ENCODE results near the gene DUSP28. TPM values are rescaled to one million over a fixed set of nuclear protein-coding genes. Genes with fewer than 3 reads are reported as not detected.

The DUSP28 gene
- total and polyA plus RNA-seq, 10 of the 15 experiments (the other 5 are each of a cell fraction or from before 2014, with no cell fraction given): 2.5 to 12.5 (median 6.4) TPM

DNA sequence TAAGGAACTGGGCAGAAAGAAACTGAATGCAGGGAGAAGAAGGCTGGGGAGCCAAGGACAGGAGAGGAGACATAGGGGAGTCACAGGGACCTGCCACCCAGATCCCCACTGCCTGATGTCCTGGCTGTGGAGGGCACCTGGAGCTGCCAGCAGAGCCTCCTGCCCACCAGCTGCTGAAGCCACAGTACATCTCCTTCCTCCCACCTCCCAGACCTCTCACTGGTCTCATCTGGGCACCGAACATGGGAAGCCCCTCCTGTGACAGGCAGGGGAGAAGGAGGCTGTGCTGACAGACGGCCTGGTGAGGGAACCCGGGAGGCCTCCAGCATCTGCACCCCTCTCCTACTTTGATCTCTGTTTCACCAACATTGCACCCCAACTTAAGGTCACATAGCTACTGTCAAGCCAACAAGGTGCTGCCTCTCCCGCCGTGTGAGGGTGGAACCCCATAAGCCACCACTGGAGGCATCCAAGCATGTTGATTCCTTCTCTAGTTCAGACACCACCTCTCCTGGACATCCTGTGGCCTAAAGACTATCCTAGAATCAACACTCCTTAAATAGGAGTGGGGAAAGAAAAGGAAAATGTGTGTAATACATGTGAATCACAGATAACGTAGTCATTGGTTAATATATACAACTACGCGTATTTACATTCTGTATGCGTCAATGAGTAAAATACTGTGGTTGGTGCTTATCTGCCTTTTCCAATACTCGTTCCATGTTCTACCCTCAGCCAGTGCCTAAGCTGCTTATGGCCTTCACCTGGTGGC lies 4.6 kb downstream of the DUSP28 start:
- no peaks in the 10 kb centered on the region for H3K9me3 ChIP-seq (replicated peaks; ENCODE audit: control insufficient read depth, insufficient read depth, low read length)
- H4K20me1 ChIP-seq (ENCODE audit: control insufficient read depth, insufficient read depth): no peaks in the 10 kb centered on the region
- FAIRE-seq (no peak), DNase-seq (ENCODE audit: low read depth, low spot score) (no peak), ATAC-seq (no peak)
- ChIA-PET POLR2A (interaction anchor here (0.6 to 7.8 kb wide), 8 partner anchors 7 to 1126 kb away, joined by 3 to 233 read pairs (median 4); partner anchors contain the start of genes ANKMY1 and CAPN10), SMC1A (ENCODE audit: uncharacterized antibody, unreplicated experiment) (interaction anchor here (1.4 to 12.1 kb wide), 5 partner anchors 16 to 57 kb away, joined by 3 to 124 read pairs (median 20); partner anchors contain the start of gene CAPN10), CTCF (interaction anchor here (0.6 to 7.8 kb wide), 6 partner anchors 10 to 1402 kb away, joined by 3 to 196 read pairs (median 6); partner anchors contain the start of gene CAPN10), RAD21 (ENCODE audit: unreplicated experiment) (interaction anchor here (1.6 to 11.7 kb wide), 4 partner anchors 8 to 57 kb away, joined by 5 to 206 read pairs (median 17); partner anchors contain the start of gene CAPN10)
- H3K36me3 ChIP-seq (ENCODE audit: control insufficient read depth in 2 of 2, insufficient read depth in 2 of 2, low read length in 1 of 2): peaks cover 0 to 5% of the 10 kb centered on the region in 2 experiments; a peak in 2 of 4 replicates
- peaks cover 48% of the 10 kb centered on the region for H3K79me2 ChIP-seq (ENCODE audit: control insufficient read depth, insufficient read depth, low read length)
- BruUV-seq (replicated peaks): TSS peak; percentile 47
- peak overlapping the region; percentile 100 for H3K4me2 ChIP-seq (ENCODE audit: control insufficient read depth, insufficient read depth)
- TF ChIP-seq BACH1 (IDR thresholded peaks at IDR 0.05; ENCODE audit: borderline replicate concordance) (peak; percentile 14; the same call in 1 of the 2 replicates), CBFB (IDR thresholded peaks at IDR 0.05; ENCODE audit: low read depth) (no peak), HDGF (IDR thresholded peaks at IDR 0.05) (0 out of 2 replicates have a peak, but pooled peaks have one; percentile 15), KDM1A (IDR thresholded peaks at IDR 0.05; ENCODE audit: borderline replicate concordance) (no peak), GABPA (IDR thresholded peaks at IDR 0.05; ENCODE audit: low read depth) (no peak), RAD21 (IDR thresholded peaks at IDR 0.05; ENCODE audit: insufficient read depth, low read depth, low read length) (0 out of 2 replicates have a peak, but pooled peaks have one; percentile 3)
- TF ChIP-seq, protein P1, sequence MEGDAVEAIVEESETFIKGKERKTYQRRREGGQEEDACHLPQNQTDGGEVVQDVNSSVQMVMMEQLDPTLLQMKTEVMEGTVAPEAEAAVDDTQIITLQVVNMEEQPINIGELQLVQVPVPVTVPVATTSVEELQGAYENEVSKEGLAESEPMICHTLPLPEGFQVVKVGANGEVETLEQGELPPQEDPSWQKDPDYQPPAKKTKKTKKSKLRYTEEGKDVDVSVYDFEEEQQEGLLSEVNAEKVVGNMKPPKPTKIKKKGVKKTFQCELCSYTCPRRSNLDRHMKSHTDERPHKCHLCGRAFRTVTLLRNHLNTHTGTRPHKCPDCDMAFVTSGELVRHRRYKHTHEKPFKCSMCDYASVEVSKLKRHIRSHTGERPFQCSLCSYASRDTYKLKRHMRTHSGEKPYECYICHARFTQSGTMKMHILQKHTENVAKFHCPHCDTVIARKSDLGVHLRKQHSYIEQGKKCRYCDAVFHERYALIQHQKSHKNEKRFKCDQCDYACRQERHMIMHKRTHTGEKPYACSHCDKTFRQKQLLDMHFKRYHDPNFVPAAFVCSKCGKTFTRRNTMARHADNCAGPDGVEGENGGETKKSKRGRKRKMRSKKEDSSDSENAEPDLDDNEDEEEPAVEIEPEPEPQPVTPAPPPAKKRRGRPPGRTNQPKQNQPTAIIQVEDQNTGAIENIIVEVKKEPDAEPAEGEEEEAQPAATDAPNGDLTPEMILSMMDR (IDR thresholded peaks at IDR 0.05 in 2 of 3, conservative IDR thresholded peaks at IDR 0.05 in 1 of 3; ENCODE audit: control insufficient read depth in 2 of 3, extremely low read depth in 1 of 3, insufficient read depth in 1 of 3, low read depth in 3 of 3, low read length in 3 of 3): peak in 2 of 3 experiments; percentile 32 to 37; a peak in 2 of 6 replicates
- TF ChIP-seq, protein P2, sequence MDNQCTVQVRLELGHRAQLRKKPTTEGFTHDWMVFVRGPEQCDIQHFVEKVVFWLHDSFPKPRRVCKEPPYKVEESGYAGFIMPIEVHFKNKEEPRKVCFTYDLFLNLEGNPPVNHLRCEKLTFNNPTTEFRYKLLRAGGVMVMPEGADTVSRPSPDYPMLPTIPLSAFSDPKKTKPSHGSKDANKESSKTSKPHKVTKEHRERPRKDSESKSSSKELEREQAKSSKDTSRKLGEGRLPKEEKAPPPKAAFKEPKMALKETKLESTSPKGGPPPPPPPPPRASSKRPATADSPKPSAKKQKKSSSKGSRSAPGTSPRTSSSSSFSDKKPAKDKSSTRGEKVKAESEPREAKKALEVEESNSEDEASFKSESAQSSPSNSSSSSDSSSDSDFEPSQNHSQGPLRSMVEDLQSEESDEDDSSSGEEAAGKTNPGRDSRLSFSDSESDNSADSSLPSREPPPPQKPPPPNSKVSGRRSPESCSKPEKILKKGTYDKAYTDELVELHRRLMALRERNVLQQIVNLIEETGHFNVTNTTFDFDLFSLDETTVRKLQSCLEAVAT (IDR thresholded peaks at IDR 0.05): peak; percentile 56; the same call in 1 of the 2 replicates
- TF ChIP-seq, protein P3, sequence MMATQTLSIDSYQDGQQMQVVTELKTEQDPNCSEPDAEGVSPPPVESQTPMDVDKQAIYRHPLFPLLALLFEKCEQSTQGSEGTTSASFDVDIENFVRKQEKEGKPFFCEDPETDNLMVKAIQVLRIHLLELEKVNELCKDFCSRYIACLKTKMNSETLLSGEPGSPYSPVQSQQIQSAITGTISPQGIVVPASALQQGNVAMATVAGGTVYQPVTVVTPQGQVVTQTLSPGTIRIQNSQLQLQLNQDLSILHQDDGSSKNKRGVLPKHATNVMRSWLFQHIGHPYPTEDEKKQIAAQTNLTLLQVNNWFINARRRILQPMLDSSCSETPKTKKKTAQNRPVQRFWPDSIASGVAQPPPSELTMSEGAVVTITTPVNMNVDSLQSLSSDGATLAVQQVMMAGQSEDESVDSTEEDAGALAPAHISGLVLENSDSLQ (IDR thresholded peaks at IDR 0.05): 0 out of 2 replicates have a peak, but pooled peaks have one; percentile 23
- WGBS (ENCODE audit: insufficient coverage, insufficient replicate concordance, low lambda C conversion rate, missing lambda C conversion rate): 71% methylated on average over 10 of the region's 10 CpGs
- H3K9ac ChIP-seq (ENCODE audit: control insufficient read depth, insufficient read depth, low read length): peak overlapping the region; percentile 90
- intact Hi-C loops (cut with micrococcal nuclease; ENCODE audit: unreplicated experiment): loop anchor here (5.0 kb wide), 1 partner anchor 52 kb away; no protein-coding TSS in a partner anchor
- H2AFZ ChIP-seq (ENCODE audit: control insufficient read depth, low read depth, low read length): no peak overlapping the region; the same call in 1 of the 2 replicates
- in situ Hi-C loops (cut with MboI): no loop called here
- peaks cover 44% of the 10 kb centered on the region for H3K4me1 ChIP-seq (ENCODE audit: control insufficient read depth, insufficient read depth, low read length)
- H3K4me3 ChIP-seq: peak overlapping the region; percentile 77
- no peaks in the 10 kb centered on the region for H3K27me3 ChIP-seq (replicated peaks in 1 of 2; ENCODE audit: control insufficient read depth in 2 of 2, insufficient read depth in 2 of 2, low read length in 1 of 2)
- peak overlapping the region; percentile 97 for H3K27ac ChIP-seq (ENCODE audit: control insufficient read depth, insufficient read depth)
